ENCODE measurements around the gene BCAN.

The BCAN gene, protein sequence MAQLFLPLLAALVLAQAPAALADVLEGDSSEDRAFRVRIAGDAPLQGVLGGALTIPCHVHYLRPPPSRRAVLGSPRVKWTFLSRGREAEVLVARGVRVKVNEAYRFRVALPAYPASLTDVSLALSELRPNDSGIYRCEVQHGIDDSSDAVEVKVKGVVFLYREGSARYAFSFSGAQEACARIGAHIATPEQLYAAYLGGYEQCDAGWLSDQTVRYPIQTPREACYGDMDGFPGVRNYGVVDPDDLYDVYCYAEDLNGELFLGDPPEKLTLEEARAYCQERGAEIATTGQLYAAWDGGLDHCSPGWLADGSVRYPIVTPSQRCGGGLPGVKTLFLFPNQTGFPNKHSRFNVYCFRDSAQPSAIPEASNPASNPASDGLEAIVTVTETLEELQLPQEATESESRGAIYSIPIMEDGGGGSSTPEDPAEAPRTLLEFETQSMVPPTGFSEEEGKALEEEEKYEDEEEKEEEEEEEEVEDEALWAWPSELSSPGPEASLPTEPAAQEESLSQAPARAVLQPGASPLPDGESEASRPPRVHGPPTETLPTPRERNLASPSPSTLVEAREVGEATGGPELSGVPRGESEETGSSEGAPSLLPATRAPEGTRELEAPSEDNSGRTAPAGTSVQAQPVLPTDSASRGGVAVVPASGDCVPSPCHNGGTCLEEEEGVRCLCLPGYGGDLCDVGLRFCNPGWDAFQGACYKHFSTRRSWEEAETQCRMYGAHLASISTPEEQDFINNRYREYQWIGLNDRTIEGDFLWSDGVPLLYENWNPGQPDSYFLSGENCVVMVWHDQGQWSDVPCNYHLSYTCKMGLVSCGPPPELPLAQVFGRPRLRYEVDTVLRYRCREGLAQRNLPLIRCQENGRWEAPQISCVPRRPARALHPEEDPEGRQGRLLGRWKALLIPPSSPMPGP

DNA sequence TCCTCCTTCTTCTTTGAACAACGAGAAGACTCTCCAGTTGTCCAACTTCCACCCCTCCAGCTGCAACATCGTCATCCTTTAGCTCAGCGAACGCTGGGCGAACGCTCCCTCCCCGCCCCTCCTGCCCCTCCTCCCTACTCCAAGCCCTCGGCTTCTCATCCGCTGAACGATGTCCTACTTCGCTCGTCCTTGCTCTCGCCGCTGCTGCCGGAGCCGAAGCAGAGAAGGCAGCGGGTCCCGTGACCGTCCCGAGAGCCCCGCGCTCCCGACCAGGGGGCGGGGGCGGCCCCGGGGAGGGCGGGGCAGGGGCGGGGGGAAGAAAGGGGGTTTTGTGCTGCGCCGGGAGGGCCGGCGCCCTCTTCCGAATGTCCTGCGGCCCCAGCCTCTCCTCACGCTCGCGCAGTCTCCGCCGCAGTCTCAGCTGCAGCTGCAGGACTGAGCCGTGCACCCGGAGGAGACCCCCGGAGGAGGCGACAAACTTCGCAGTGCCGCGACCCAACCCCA is at the start of gene BCAN:
Gene BCAN, plus strand, starts transcription at position 357 of the 504 bp plus-strand sequence. CDS start 3,938 bp downstream, outside the sequence.
- H3K27ac ChIP-seq (ENCODE audit: low read length) = no peak within 1 kb of the TSS
- no peak within 1 kb of the TSS; the same call in 1 of the 2 replicates for H3K9ac ChIP-seq (ENCODE audit: low read depth, low read length)
- H3K4me1 ChIP-seq (ENCODE audit: insufficient read depth, low read length) = no peaks in the 10 kb centered on the region

DNA sequence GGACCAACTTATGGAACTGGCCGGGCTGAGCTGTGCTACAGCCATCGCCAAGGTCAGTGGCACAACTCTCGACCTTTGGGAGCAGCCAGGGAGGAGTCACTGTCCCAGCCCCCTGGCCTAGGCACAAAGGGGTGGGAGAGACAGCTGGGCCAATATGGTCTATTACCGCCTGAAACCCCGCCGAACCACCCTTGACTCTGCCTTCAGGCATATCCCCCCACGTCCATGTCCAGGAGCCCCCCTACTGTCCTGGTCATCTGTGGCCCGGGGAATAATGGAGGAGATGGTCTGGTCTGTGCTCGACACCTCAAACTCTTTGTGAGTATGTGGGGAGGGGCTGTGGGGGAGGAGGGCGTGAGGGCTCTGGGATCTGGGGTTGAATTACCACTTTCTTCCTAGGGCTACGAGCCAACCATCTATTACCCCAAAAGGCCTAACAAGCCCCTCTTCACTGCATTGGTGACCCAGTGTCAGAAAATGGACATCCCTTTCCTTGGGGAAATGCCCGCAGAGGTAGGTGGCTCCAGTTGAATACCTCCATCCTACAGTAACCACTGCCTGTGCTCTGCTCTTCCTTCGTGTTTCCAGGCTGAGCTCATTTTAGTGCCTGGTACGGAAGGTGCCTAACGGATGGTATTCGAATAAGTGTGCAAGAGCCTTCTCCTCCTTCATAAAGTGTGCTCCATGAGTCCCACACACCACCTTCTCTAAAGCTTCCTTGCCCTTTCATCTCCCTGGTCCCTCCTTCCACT is 49.6 kb upstream of the BCAN start:
- Histone ChIP-seq H3K27me3 (ENCODE audit: insufficient read depth, low read length) (no peaks in the 10 kb centered on the region), H3K9me3 (ENCODE audit: insufficient read depth, low read depth, low read length) (no peaks in the 10 kb centered on the region), H3K9ac (ENCODE audit: low read depth, low read length) (peak overlapping the region; percentile 84), H3K4me1 (ENCODE audit: insufficient read depth, low read length) (peaks cover 11% of the 10 kb centered on the region; the same call in 1 of the 2 replicates), H3K27ac (ENCODE audit: low read length) (no peak overlapping the region), H3K4me3 (ENCODE audit: low read length) (peak overlapping the region; percentile 78), H3K36me3 (ENCODE audit: insufficient read depth, low read depth, low read length) (peaks cover 48% of the 10 kb centered on the region)

More for the DNA sequence above, at the start of gene BCAN:
- no peaks in the 10 kb centered on the region for H3K36me3 ChIP-seq (ENCODE audit: insufficient read depth, low read depth, low read length)
- H3K27me3 ChIP-seq (ENCODE audit: insufficient read depth, low read length) = peaks cover 97% of the 10 kb centered on the region
- H3K9me3 ChIP-seq (ENCODE audit: insufficient read depth, low read depth, low read length) = no peaks in the 10 kb centered on the region
- H3K4me3 ChIP-seq (ENCODE audit: low read length) = peak within 1 kb of the TSS; percentile 77

DNA sequence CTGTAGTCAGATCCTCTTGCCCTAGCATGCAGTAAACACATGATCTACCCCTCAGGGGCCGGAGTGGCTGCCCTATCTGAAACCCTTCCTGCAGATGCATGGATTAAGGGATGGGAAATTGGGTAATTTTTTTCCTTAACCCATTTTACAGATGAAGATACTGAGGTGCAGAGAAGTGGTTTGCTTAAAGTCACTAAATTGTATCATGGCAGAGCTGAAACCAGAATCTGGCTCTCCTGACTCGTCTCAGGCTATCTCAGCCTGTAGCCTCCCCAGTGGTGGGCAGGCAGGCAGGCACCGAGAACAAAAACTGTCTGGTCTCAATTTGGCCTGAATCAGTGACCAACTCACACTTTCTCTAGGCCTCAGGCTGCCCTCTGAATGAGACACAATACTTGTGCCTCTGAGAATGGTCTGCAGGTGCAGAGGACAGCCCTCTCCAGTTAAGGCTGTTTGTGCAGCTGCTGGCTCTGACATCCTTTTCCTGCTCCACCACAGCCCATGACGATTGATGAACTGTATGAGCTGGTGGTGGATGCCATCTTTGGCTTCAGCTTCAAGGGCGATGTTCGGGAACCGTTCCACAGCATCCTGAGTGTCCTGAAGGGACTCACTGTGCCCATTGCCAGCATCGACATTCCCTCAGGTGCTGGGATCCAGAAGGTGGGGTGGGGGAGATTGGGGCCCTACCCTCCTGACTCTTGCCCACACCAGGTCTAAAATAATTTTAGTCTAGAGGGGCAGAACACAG is 48.8 kb upstream of the BCAN start:
- Histone ChIP-seq H3K9me3 (ENCODE audit: insufficient read depth, low read depth, low read length) (no peaks in the 10 kb centered on the region), H3K36me3 (ENCODE audit: insufficient read depth, low read depth, low read length) (peaks cover 56% of the 10 kb centered on the region), H3K9ac (ENCODE audit: low read depth, low read length) (peak overlapping the region; percentile 84; the same call in 1 of the 2 replicates), H3K27me3 (ENCODE audit: insufficient read depth, low read length) (no peaks in the 10 kb centered on the region), H3K27ac (ENCODE audit: low read length) (no peak overlapping the region), H3K4me3 (ENCODE audit: low read length) (peak overlapping the region; percentile 78; the same call in 1 of the 2 replicates), H3K4me1 (ENCODE audit: insufficient read depth, low read length) (peaks cover 11% of the 10 kb centered on the region; the same call in 1 of the 2 replicates)

DNA sequence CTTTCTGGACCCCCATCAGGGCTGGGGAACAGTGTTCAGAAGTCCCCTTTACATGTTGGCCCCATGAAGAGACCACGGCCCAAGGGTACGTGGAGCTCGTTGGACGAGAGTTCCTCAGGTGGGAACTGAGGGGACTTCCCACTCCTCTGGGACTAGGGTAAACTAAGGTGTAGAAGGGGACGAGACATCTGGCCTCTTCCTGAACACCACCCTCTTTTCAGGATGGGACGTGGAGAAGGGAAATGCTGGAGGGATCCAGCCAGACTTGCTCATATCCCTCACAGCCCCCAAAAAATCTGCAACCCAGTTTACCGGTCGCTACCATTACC is 48.3 kb upstream of the BCAN start:
- Histone ChIP-seq H3K36me3 (ENCODE audit: insufficient read depth, low read depth, low read length) (peaks cover 61% of the 10 kb centered on the region), H3K27me3 (ENCODE audit: insufficient read depth, low read length) (no peaks in the 10 kb centered on the region), H3K4me3 (ENCODE audit: low read length) (no peak overlapping the region), H3K4me1 (ENCODE audit: insufficient read depth, low read length) (peaks cover 11% of the 10 kb centered on the region; the same call in 1 of the 2 replicates), H3K9ac (ENCODE audit: low read depth, low read length) (no peak overlapping the region), H3K27ac (ENCODE audit: low read length) (no peak overlapping the region), H3K9me3 (ENCODE audit: insufficient read depth, low read depth, low read length) (no peaks in the 10 kb centered on the region)

DNA sequence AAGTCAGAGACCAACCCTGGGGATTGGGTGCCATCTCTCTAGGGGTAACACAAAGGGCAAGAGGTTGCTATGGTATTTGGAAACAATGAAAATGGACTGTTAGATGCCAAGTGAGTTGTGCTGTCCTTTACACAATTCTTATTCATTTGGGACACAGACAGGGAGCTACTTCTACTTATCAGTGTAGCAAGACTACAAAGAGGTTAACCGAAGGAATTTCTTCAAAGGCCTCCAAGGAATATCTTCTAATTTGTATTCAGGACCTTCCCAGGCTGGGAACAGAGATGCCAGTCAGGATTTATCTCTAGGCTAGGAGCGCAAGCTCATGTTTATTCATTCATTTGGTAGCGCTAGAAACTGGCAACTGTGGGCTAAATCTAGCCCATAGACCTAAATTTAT is 47.7 kb upstream of the BCAN start:
- no peaks in the 10 kb centered on the region for H3K27me3 ChIP-seq (ENCODE audit: insufficient read depth, low read length)

DNA sequence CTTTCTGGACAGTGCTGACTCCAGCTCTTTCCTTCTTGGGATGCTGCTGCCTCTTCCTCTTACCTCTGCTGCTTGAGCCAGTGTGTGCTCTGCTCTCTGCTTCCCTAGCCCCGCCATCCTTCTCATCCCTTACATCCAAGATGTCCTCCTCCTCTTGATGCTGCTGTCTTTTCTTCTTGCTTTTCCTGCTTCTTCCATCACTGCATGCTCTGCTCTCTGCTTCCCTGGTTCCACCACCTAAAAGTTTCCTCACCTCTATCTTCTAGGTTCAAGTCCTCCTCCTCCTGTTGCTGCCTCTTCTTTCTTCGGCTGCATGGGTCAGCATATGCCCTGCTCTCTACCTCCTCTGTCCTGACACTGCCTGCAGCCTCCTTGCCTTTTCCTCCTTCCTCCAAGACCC is 46.9 kb upstream of the BCAN start:
- Histone ChIP-seq H3K4me3 (ENCODE audit: low read length) (no peak overlapping the region), H3K4me1 (ENCODE audit: insufficient read depth, low read length) (peaks cover 11% of the 10 kb centered on the region; the same call in 1 of the 2 replicates), H3K36me3 (ENCODE audit: insufficient read depth, low read depth, low read length) (peaks cover 68% of the 10 kb centered on the region), H3K27me3 (ENCODE audit: insufficient read depth, low read length) (no peaks in the 10 kb centered on the region), H3K9ac (ENCODE audit: low read depth, low read length) (no peak overlapping the region), H3K9me3 (ENCODE audit: insufficient read depth, low read depth, low read length) (no peaks in the 10 kb centered on the region), H3K27ac (ENCODE audit: low read length) (no peak overlapping the region)

More for the DNA sequence above, 47.7 kb upstream of the BCAN start:
- Histone ChIP-seq H3K36me3 (ENCODE audit: insufficient read depth, low read depth, low read length) (peaks cover 67% of the 10 kb centered on the region), H3K9ac (ENCODE audit: low read depth, low read length) (no peak overlapping the region), H3K27ac (ENCODE audit: low read length) (no peak overlapping the region), H3K4me3 (ENCODE audit: low read length) (no peak overlapping the region), H3K4me1 (ENCODE audit: insufficient read depth, low read length) (peaks cover 11% of the 10 kb centered on the region; the same call in 1 of the 2 replicates), H3K9me3 (ENCODE audit: insufficient read depth, low read depth, low read length) (no peaks in the 10 kb centered on the region)

DNA sequence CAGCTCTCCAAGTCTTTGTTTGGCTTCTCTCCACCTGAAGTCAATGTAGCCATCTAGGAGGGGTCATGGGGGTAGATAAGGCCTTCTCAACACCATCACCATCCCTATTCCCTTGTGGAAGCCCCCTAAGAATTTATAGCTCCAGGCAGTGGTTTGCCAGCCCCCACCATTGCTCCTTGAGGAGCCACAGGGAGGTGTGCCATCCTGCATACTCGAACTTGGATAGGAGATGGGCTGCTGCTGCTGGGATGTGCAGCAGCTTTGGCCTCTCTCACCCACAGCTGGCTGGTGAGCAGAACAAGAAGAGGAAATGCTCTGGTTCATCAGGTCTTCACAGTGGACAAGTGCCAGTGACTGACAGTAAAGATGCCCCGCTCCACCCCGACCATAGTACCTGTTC is 45.5 kb upstream of the BCAN start:
- peaks cover 68% of the 10 kb centered on the region for H3K36me3 ChIP-seq (ENCODE audit: insufficient read depth, low read depth, low read length)
- H3K4me3 ChIP-seq (ENCODE audit: low read length) = no peak overlapping the region
- H3K4me1 ChIP-seq (ENCODE audit: insufficient read depth, low read length) = 0 out of 2 replicates have a peak, but pooled peaks cover 6% of the 10 kb centered on the region
- H3K27me3 ChIP-seq (ENCODE audit: insufficient read depth, low read length) = no peaks in the 10 kb centered on the region
- no peak overlapping the region for H3K9ac ChIP-seq (ENCODE audit: low read depth, low read length)
- no peak overlapping the region for H3K27ac ChIP-seq (ENCODE audit: low read length)
- H3K9me3 ChIP-seq (ENCODE audit: insufficient read depth, low read depth, low read length) = no peaks in the 10 kb centered on the region

DNA sequence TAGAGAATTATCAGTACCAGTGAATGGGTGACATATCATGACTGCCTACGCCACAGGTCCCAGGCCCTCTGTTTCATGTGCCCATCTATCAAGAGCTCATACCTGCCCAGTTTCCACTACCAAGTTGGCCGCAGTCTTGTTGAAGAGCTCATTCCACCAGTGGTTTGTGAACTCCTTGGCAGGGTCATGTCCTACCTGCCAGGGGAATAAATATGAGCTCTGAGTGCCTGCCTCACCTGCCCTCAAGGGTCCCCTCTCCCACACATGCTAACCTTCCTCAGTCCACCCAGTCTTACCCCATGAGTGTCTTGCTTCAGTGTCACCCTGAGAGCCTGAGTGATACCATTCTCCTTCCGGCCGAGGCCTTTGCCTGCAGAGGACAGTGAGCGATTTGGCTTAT is 43.8 kb upstream of the BCAN start:
- H3K27me3 ChIP-seq (ENCODE audit: insufficient read depth, low read length) = no peaks in the 10 kb centered on the region
- no peaks in the 10 kb centered on the region for H3K9me3 ChIP-seq (ENCODE audit: insufficient read depth, low read depth, low read length)
- H3K36me3 ChIP-seq (ENCODE audit: insufficient read depth, low read depth, low read length) = peaks cover 62% of the 10 kb centered on the region
- no peak overlapping the region for H3K27ac ChIP-seq (ENCODE audit: low read length)
- 0 out of 2 replicates have a peak, but pooled peaks cover 3% of the 10 kb centered on the region for H3K4me1 ChIP-seq (ENCODE audit: insufficient read depth, low read length)
- H3K4me3 ChIP-seq (ENCODE audit: low read length) = no peak overlapping the region
- no peak overlapping the region for H3K9ac ChIP-seq (ENCODE audit: low read depth, low read length)

DNA sequence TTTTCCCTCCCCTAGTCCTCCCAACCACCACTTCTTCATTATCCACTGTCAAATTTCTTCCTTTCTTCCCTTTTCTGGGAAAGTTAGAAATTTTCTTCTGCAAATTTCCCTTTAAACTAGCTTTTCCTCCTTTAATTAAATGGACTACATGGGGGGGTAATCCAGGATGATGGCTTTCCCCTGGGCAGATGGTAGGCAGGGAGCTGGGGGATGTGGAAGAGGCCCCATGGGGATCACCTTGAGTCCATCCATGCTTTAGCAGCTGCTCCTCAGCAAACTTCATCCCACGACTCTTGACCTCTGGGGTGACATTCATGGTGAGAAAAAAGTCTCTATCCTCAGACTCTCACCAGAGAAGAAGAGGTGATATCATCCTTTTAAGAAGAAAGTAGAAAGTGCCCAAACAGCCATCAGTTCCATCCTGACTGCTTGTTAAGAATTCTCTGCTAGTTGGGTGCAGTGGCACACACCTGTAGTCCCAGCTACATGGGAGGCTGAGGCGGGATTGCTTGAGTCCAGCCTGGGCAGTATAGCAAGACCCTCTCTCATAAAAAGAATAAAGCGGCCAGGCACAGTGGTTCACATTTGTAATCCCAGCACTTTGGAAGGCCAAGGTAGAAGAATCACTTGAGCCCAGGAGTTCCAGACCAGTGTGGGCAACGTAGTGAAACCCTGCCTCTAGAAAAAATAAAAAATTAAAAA is 43.0 kb upstream of the BCAN start:
- Histone ChIP-seq H3K36me3 (ENCODE audit: insufficient read depth, low read depth, low read length) (peaks cover 54% of the 10 kb centered on the region), H3K9ac (ENCODE audit: low read depth, low read length) (no peak overlapping the region), H3K27ac (ENCODE audit: low read length) (no peak overlapping the region), H3K4me1 (ENCODE audit: insufficient read depth, low read length) (0 out of 2 replicates have a peak, but pooled peaks cover 3% of the 10 kb centered on the region), H3K9me3 (ENCODE audit: insufficient read depth, low read depth, low read length) (no peaks in the 10 kb centered on the region), H3K4me3 (ENCODE audit: low read length) (no peak overlapping the region), H3K27me3 (ENCODE audit: insufficient read depth, low read length) (no peaks in the 10 kb centered on the region)

DNA sequence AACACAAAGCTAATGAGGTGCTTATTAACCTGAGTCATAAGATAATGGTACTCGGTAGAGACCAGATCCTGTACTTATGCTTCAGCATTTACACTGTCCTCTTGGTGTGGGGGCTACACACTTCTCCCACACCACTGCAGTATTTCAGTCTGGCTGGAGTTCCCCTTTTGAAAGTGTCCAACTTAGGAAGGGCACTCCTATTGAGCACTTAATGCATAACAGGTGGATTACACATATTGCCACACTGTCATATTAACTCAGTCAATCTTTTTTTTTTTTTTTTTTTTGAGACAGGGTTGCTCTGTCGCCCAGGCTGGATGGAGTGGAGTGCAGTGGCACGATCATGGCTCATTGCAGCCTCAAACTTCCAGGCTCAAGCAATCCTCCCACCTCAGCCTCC is 42.1 kb upstream of the BCAN start:
- Histone ChIP-seq H3K4me3 (ENCODE audit: low read length) (no peak overlapping the region), H3K9ac (ENCODE audit: low read depth, low read length) (no peak overlapping the region), H3K27ac (ENCODE audit: low read length) (no peak overlapping the region), H3K4me1 (ENCODE audit: insufficient read depth, low read length) (0 out of 2 replicates have a peak, but pooled peaks cover 3% of the 10 kb centered on the region), H3K9me3 (ENCODE audit: insufficient read depth, low read depth, low read length) (no peaks in the 10 kb centered on the region), H3K36me3 (ENCODE audit: insufficient read depth, low read depth, low read length) (peaks cover 45% of the 10 kb centered on the region), H3K27me3 (ENCODE audit: insufficient read depth, low read length) (no peaks in the 10 kb centered on the region)
